Hepatic stellate cell (primary cell): Measurements from ENCODE around the gene REV3L.
"Not testable (repeated sequence)": the region's sequence is repeated elsewhere in the genome, so short reads cannot be mapped to it uniquely, and the experiment has no call there.

Experiments
- DNase-seq: peaks from one replicate; pipeline ENCODE4 v3.0.0; 2011; ENCODE audit warnings: low spot score

REV3L gene, protein sequence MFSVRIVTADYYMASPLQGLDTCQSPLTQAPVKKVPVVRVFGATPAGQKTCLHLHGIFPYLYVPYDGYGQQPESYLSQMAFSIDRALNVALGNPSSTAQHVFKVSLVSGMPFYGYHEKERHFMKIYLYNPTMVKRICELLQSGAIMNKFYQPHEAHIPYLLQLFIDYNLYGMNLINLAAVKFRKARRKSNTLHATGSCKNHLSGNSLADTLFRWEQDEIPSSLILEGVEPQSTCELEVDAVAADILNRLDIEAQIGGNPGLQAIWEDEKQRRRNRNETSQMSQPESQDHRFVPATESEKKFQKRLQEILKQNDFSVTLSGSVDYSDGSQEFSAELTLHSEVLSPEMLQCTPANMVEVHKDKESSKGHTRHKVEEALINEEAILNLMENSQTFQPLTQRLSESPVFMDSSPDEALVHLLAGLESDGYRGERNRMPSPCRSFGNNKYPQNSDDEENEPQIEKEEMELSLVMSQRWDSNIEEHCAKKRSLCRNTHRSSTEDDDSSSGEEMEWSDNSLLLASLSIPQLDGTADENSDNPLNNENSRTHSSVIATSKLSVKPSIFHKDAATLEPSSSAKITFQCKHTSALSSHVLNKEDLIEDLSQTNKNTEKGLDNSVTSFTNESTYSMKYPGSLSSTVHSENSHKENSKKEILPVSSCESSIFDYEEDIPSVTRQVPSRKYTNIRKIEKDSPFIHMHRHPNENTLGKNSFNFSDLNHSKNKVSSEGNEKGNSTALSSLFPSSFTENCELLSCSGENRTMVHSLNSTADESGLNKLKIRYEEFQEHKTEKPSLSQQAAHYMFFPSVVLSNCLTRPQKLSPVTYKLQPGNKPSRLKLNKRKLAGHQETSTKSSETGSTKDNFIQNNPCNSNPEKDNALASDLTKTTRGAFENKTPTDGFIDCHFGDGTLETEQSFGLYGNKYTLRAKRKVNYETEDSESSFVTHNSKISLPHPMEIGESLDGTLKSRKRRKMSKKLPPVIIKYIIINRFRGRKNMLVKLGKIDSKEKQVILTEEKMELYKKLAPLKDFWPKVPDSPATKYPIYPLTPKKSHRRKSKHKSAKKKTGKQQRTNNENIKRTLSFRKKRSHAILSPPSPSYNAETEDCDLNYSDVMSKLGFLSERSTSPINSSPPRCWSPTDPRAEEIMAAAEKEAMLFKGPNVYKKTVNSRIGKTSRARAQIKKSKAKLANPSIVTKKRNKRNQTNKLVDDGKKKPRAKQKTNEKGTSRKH (N-terminal part only)

GRCh38 chr6:111482959-111483735, at the start of gene REV3L:
REV3L (minus strand) TSS chr6:111483218; CDS start chr6:111482888, 330 bp downstream.
- DNase-seq = peak; percentile 74

GRCh38 chr6:111531185-111531584, 48.2 kb upstream of the REV3L start:
- no peak for DNase-seq

DNA sequence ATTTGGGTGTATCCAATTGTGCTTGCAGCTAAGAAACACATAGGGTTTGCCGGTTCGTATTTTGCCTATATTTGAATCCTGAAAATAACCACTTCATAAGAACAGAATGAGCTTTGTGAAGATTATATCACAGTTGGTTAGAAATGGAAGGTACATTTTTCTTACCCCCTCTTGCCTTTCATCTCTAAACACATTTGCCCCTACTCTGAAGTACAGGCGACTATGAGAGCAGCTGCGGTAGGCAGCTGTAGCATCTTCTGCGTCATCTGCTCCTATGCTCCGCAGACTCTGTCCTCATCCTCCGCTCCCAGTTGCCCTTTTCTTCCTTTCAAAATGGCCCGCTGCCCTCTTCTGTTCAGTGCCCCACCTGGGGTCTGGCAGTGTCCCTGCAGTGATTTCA, 47.6 kb upstream of the REV3L start:
- DNase-seq = no peak

DNA sequence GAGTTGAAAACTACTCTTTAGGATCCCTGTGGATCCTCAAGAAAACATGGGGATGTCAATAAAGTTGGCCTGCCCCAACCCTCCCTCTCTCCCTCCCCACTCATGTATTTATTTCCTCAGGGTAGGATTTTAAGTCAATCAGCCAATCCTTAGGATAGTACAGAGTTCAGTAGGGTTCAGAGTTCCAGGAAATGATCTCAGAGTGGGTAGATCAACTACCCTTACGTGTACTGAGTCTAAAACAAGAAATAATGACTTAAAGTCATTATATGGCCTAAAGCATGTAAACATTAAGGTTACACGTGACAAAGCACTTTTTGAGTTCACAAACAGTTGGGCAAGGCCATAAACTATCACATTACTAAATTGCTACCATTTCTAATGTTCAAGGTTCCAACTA, 47.2 kb upstream of the REV3L start:
- DNase-seq = no peak

DNA sequence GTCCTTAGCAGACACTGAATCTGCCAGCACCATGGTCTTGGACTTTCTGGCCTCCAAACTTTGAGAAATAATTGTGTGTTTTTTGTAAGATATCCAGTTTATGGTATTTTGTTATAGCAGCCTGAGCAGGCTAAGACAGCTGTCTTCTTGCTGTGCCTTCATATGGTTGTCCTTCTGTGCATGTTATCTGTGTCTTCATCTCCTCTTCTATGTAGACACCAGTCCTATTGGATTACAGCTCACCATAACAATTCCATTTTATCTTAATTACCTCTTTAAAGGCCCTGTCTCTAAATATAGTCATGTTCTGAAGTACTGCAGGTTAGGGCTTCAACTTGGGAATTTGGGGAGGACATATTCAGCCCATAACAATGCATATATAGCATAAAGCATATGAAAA, 44.3 kb upstream of the REV3L start:
- DNase-seq = no peak

GRCh38 chr6:111524735-111525134, 41.7 kb upstream of the REV3L start:
- DNase-seq = no peak

- no peak for DNase-seq
Observed at GRCh38 chr6:111524252-111524651, 41.2 kb upstream of the REV3L start.

DNA sequence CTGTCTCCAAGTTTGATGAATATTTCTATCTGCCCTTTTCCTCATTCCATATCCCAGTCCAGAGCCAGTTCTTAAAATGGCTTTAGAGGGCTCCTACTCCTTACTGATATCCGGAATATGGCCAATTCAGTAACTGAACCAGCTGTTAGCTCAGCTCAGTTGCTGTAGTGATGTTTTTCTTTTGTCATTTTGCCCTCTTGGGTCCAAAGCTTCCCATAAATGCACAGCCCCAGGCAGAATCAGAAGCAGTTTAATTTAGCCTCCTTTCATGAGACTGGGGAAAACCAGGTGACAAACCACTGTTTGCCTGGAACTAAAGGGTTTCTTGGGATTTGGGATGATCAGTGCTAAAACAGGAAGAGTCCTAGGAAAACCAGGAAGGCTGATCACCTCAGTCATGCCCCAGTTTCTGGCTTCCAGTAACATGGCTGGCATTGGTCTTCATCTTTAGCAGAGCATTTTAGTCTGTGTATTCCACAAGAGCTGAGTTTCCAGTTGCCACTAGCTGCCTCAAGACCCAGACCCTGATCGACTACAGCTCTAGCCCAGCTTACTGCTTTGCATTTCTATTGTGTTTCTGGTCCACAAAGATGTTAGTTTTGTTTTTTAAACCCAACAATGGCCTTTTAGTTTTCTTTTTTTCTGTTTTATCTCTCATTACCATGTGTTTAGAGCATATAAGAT, 40.6 kb upstream of the REV3L start:
- no peak for DNase-seq

- no peak for DNase-seq
Observed at GRCh38 chr6:111522393-111523020, 39.5 kb upstream of the REV3L start.

DNA sequence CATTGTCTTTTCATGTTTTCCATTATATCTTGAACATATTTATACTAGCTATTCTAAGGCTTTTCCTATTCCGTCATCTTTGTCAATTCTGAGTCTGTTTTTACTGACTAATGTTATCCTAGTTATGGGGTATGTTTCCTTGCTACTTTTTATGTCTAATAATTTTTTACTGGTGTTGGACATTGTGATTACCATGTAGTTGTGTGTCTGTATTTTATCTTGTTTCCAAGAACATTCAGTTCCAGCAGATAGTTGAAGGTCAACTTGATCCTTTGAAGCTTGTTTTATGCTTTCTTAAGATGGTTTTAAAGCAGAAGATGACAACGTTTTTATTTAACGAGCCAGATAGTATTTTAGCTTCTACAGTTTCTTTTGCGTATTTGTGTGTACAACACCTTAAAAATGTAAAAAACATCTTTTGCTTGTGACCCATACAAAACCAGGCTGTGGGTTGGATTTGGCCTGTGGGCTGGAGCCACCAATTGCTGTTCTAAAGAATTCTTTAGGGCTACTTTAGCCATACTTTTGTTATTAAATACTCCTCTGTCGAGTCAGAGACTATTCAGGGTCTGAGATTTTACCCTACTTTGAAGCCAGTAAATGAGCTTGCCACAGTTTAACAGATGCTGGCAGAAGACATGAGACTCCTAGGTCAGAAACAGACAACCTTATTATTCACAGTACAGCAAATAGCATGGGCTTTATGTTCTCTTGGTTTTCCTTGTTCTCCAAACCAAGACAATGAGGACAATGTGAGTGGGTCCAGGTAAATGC, 38.7 kb upstream of the REV3L start:
- no peak for DNase-seq

DNA sequence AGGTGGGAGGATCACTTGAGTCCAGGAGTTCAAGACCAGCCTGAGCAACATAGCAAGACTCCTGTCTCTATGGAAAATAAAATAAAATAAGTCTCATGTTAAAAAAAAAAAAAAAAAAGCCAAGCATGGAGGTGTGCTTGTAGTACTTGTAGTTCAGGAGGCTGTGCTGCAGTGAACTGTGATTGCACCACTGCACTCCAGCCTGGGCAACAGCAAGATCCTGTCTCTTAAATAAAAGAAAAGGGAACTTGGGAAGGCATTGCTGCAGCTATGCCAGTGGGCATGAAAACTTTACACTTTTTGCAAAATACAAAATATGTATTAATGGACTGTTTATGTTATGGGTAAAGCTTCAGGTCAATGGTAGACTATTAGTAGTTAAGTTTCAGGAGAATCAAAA, 37.5 kb upstream of the REV3L start:
- DNase-seq = no peak

DNA sequence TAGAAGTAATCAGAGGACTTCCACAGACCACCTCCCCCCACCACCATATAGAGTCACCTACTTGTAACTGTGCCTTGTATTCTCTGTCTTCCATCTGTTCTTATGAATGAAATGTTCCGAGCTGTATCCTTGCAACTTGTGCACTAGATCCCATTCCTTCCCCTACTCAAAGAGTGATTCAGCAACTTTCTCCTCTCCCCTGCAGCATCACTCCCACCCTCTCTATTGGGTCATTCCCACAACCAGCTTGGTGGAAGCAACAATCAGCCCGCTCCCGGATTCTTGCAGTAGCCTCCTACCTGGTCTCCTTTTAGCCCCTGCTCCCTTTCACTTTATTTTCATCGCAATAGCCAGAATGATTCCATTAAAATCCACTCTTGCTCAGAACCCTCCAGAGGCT, 34.9 kb upstream of the REV3L start:
- no peak for DNase-seq

GRCh38 chr6:111515259-111515658, 32.2 kb upstream of the REV3L start:
- no peak for DNase-seq

GRCh38 chr6:111514531-111514930, 31.5 kb upstream of the REV3L start:
- DNase-seq = not testable (repeated sequence)

GRCh38 chr6:111507219-111507618, 24.2 kb upstream of the REV3L start:
- DNase-seq = not testable (repeated sequence)

- not testable (repeated sequence) for DNase-seq
Observed at GRCh38 chr6:111505498-111505897, 22.5 kb upstream of the REV3L start.

GRCh38 chr6:111503660-111504059, 20.6 kb upstream of the REV3L start:
- no peak for DNase-seq

DNA sequence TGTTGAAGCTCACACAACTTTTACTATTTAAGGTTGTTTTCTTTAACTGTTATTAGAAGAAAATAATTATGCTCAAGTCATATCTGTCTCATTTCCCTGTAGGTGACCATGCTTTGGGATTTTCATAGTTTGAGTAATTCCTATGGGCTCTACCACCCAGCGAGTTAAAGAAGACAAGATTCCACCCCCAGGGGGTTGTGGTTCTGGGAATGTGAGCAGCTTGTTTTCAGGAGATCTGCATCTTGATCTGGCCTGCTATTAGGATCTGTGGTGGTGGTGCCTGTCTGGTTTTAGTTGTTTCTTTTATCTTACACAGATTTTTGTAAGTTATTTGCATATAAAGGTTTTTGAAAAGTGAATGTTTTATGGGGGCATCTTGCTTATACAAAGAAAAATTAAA, 20.2 kb upstream of the REV3L start:
- no peak for DNase-seq

DNA sequence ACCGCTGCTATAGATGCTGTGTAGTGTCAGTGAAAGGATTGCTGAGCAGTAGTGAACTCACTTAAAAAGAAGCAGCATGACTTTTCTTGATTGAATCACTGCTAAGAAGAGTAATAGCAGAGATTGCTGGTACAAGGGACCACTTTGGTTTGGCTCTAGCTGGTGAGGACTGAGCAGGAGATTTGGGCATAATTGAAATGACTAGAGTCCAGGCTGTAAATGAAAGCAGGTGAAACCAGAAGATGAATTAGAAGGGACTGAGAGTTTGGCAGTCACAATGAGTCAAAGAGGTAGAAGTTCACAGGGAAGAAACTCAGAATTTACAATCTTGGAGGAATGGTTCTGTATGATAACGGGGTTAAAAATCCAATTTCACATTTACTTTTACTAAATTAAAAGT, 19.1 kb upstream of the REV3L start:
- DNase-seq = no peak
